ENCODE data around the gene UCK1.

Gene UCK1

DNA sequence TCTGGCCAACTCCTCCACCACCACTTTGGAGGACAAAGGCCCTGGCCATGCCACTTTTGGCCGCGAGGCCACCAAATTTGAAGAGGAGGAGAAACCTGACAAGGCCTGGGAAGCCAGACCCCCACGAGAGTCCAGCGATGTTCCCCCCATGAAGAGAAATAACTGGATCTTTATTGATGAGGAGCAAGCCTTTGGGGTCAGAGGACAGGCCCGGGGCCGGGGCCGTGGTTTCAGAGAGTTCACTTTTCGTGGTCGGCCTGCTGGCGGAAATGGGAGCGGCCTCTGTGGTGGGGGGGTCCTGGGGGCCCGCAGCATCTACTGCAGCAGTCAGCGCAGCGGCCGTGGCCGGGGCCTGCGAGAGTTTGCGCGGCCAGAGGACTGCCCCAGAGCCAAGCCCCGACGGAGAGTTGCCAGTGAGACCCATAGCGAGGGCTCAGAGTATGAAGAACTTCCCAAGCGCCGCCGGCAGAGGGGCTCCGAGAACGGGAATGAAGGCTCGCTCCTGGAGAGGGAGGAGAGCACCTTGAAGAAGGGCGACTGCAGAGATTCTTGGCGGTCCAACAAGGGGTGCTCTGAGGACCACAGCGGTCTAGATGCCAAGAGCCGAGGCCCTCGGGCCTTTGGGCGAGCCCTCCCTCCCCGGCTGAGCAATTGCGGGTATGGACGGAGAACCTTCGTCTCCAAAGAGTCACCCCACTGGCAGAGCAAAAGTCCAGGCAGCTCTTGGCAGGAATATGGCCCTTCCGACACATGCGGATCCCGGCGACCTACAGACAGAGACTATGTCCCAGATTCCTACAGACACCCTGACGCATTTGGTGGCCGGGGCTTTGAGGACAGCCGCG is 55.7 kb downstream of the UCK1 start:
- DNase-seq: no peak

DNA sequence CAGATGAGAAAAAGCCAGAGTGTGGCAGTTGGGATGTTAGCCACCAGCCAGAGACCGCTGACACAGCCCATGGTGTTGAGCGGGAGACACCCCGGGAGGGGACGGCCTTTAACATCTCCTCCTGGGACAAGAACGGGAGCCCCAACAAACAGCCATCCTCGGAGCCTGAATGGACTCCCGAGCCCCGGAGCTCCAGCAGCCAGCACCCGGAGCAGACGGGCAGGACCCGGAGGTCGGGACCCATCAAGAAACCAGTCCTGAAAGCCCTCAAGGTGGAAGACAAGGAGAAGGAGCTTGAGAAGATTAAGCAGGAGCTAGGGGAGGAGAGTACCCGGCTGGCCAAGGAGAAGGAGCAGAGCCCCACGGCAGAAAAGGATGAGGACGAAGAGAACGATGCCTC is 56.4 kb downstream of the UCK1 start:
- no peak for DNase-seq

DNA sequence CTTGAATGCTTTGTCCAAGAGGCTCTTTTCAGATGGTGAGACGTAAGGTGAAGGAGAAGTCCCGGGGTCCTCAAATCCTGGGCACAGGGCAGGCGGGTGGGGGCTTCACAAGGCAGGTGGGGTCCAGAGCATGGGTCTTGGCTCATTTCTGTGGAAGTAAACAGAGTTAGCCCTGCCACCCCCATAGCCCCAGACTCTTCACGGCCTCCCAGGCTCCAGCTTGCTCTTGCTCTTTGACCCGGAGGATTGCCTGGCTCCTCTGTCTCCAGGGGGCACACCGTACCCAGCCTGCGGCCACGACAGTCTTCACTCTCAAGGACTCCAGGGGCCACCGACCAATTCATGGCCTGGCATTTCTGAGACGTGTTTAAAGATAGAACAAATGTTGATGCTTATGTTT is 57.2 kb downstream of the UCK1 start:
- no peak for DNase-seq

Data from stimulated activated CD8-positive, alpha-beta memory T cell treated with anti-CD3 and anti-CD28 coated beads, Interleukin-4, amount 100 ng/mL, for 48 hours (primary cell).